Neural progenitor cell (in vitro differentiated cells): Measurements from ENCODE around the gene DSCAML1. TPM values are rescaled to one million over a fixed set of nuclear protein-coding genes. Genes with fewer than 3 reads are reported as not detected.

Source experiments
- DNase-seq: peaks from one replicate; pipeline ENCODE4 v3.0.0-alpha.2; 2016; ENCODE audit warnings: low spot score
- H2AFZ ChIP-seq: fragments of 200-600 bp; sonication (generic); replicated peaks from 2 replicates; pipeline ENCODE4 v1.6.1; 2016; ENCODE audit warnings: antibody characterized with exemption
- H3F3A ChIP-seq: fragments of 200-600 bp; sonication (generic); 2 replicates; pipeline ENCODE4 v1.6.1; 2016; ENCODE audit warnings: antibody characterized with exemption, low read depth
- H3K27ac ChIP-seq: fragments of 200-600 bp; sonication (generic); 2 replicates; pipeline ENCODE4 v1.5.1; 2016; ENCODE audit warnings: mild to moderate bottlenecking
- H3K27me3 ChIP-seq: fragments of 200-600 bp; sonication (generic); 2 replicates; pipeline ENCODE4 v1.6.1; 2016; ENCODE audit warnings: mild to moderate bottlenecking, moderate library complexity
- H3K36me3 ChIP-seq: fragments of 200-600 bp; sonication (generic); 2 replicates; pipeline ENCODE4 v1.5.1; 2016
- H3K4me1 ChIP-seq: fragments of 200-600 bp; sonication (generic); 2 replicates; pipeline ENCODE4 v1.6.1; 2016; ENCODE audit warnings: mixed run types
- H3K4me2 ChIP-seq: fragments of 200-600 bp; sonication (generic); 2 replicates; pipeline ENCODE4 v1.6.1; 2016
- H3K4me3 ChIP-seq: fragments of 200-600 bp; sonication (generic); 2 replicates; pipeline ENCODE4 v1.5.1; 2016
- H3K79me2 ChIP-seq: fragments of 200-600 bp; sonication (generic); 2 replicates; pipeline ENCODE4 v1.6.1; 2016; ENCODE audit warnings: low read depth
- H3K9ac ChIP-seq: fragments of 200-600 bp; sonication (generic); 2 replicates; pipeline ENCODE4 v1.6.1; 2016
- H3K9me3 ChIP-seq: fragments of 200-600 bp; sonication (generic); 2 replicates; pipeline ENCODE4 v1.5.1; 2016; ENCODE audit warnings: low read depth
- H4K20me1 ChIP-seq: fragments of 200-600 bp; sonication (generic); 2 replicates; pipeline ENCODE4 v1.6.1; 2016; ENCODE audit warnings: low read depth
- H3K27ac Mint-ChIP-seq: 3 replicates; pipeline ENCODE4 v1.8.0; 2021; ENCODE audit warnings: mixed read lengths
- H3K27me3 Mint-ChIP-seq: 2 replicates; pipeline ENCODE4 v1.8.0; 2022; ENCODE audit warnings: low read depth, mild to moderate bottlenecking, inconsistent platforms, moderate library complexity, mixed read lengths; ENCODE audit not compliant: insufficient read depth
- H3K36me3 Mint-ChIP-seq: 3 replicates; pipeline ENCODE4 v1.8.0; 2021; ENCODE audit warnings: mixed read lengths
- H3K4me1 Mint-ChIP-seq: 3 replicates; pipeline ENCODE4 v1.8.0; 2021; ENCODE audit warnings: mixed read lengths
- H3K4me3 Mint-ChIP-seq: 3 replicates; pipeline ENCODE4 v1.8.0; 2021; ENCODE audit warnings: mild to moderate bottlenecking, moderate library complexity, mixed read lengths
- H3K9me3 Mint-ChIP-seq: 3 replicates; pipeline ENCODE4 v1.8.0; 2020; ENCODE audit warnings: mixed read lengths
- EZH2 ChIP-seq: fragments of 200-600 bp; sonication (generic); IDR thresholded peaks from 2 replicates; pipeline ENCODE4 v1.6.1; 2017; ENCODE audit warnings: antibody characterized with exemption, mild to moderate bottlenecking, moderate library complexity
- EZH2phosphoT487 ChIP-seq: fragments of 200-600 bp; sonication (generic); IDR thresholded peaks from 2 replicates; pipeline ENCODE4 v1.6.1; 2017; ENCODE audit warnings: antibody characterized with exemption
- total RNA-seq: library from RNA; depleted of rRNA; stranded (reverse); fragments of >200 nt; gene quantifications from 2 replicates; pipeline ENCODE4 v1.2.3, GENCODE V29; 2015; ENCODE audit warnings: low replicate concordance
- TF ChIP-seq, protein P1 (sequence below): fragments of 200-600 bp; sonication (generic); IDR thresholded peaks from 2 replicates; pipeline ENCODE4 v1.5.1; 2017; ENCODE audit warnings: antibody characterized with exemption, mild to moderate bottlenecking

Gene DSCAML1
- total RNA-seq, 1 donor from 2014 or later: 0.06 TPM

DNA sequence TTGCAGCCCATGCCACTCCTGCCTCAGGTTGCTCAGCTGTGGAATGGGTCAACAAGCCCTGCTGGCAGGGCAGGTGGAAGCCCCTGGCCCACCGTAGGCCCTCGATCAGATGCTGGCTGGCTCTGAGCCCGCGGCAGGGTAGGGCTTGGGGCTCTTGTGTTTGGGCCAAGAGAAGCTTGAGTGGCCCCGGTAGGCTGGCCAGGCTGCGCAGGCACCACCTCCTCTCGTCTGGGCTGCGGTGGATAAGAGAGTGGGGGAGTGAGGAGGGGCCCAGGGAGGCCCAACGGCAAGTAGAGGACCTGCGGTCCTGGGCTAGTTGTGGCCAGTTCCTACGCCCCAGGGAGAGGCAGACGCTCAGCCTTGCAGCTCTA is 354.2 kb downstream of the DSCAML1 start:
- Histone ChIP-seq H3K9me3 (no peaks in the 10 kb centered on the region), H3K4me3 (no peak overlapping the region), H3K4me1 (peaks cover 5% of the 10 kb centered on the region), H3K9ac (no peak overlapping the region), H3F3A (peaks cover 4% of the 10 kb centered on the region), H2AFZ (peak overlapping the region; percentile 88), H3K4me2 (peak overlapping the region; percentile 64), H3K27ac (no peak overlapping the region), H3K27me3 (peaks cover 24% of the 10 kb centered on the region), H3K36me3 (no peaks in the 10 kb centered on the region), H4K20me1 (no peaks in the 10 kb centered on the region), H3K79me2 (no peaks in the 10 kb centered on the region)
- DNase-seq: no peak
- H3K4me3 Mint-ChIP-seq: no peak overlapping the region
- peaks cover 38% of the 10 kb centered on the region for H3K4me1 Mint-ChIP-seq
- no peak for TF ChIP-seq EZH2
- TF ChIP-seq EZH2phosphoT487: no peak
- TF ChIP-seq, protein P1, sequence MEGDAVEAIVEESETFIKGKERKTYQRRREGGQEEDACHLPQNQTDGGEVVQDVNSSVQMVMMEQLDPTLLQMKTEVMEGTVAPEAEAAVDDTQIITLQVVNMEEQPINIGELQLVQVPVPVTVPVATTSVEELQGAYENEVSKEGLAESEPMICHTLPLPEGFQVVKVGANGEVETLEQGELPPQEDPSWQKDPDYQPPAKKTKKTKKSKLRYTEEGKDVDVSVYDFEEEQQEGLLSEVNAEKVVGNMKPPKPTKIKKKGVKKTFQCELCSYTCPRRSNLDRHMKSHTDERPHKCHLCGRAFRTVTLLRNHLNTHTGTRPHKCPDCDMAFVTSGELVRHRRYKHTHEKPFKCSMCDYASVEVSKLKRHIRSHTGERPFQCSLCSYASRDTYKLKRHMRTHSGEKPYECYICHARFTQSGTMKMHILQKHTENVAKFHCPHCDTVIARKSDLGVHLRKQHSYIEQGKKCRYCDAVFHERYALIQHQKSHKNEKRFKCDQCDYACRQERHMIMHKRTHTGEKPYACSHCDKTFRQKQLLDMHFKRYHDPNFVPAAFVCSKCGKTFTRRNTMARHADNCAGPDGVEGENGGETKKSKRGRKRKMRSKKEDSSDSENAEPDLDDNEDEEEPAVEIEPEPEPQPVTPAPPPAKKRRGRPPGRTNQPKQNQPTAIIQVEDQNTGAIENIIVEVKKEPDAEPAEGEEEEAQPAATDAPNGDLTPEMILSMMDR: no peak
- peaks cover 35% of the 10 kb centered on the region for H3K27me3 Mint-ChIP-seq
- H3K36me3 Mint-ChIP-seq: no peaks in the 10 kb centered on the region
- no peaks in the 10 kb centered on the region for H3K9me3 Mint-ChIP-seq
- H3K27ac Mint-ChIP-seq: no peak overlapping the region

- Histone ChIP-seq H3K36me3 (no peaks in the 10 kb centered on the region), H3K79me2 (no peaks in the 10 kb centered on the region), H3K27ac (no peak overlapping the region), H3K4me3 (no peak overlapping the region), H3K4me2 (no peak overlapping the region), H3K9ac (no peak overlapping the region), H3F3A (peaks cover 4% of the 10 kb centered on the region), H3K9me3 (no peaks in the 10 kb centered on the region), H3K27me3 (peaks cover 24% of the 10 kb centered on the region), H2AFZ (no peak overlapping the region), H4K20me1 (no peaks in the 10 kb centered on the region), H3K4me1 (peaks cover 5% of the 10 kb centered on the region)
- DNase-seq: no peak
- no peak overlapping the region for H3K27ac Mint-ChIP-seq
- H3K9me3 Mint-ChIP-seq: no peaks in the 10 kb centered on the region
- H3K27me3 Mint-ChIP-seq: peaks cover 35% of the 10 kb centered on the region
- peak overlapping the region; percentile 25 for H3K4me3 Mint-ChIP-seq
- no peaks in the 10 kb centered on the region for H3K36me3 Mint-ChIP-seq
- H3K4me1 Mint-ChIP-seq: peaks cover 38% of the 10 kb centered on the region
- TF ChIP-seq EZH2: no peak
- TF ChIP-seq EZH2phosphoT487: no peak
- TF ChIP-seq, protein P1: no peak
Observed at GRCh38 chr11:117442049-117442868, 354.8 kb downstream of the DSCAML1 start.

GRCh38 chr11:117441146-117441975 is 355.7 kb downstream of the DSCAML1 start:
- H3K9ac ChIP-seq: no peak overlapping the region
- H3K4me1 ChIP-seq: peaks cover 5% of the 10 kb centered on the region
- H3K27me3 Mint-ChIP-seq: peaks cover 30% of the 10 kb centered on the region
- DNase-seq: no peak
- peaks cover 4% of the 10 kb centered on the region for H3F3A ChIP-seq
- no peak overlapping the region for H3K27ac ChIP-seq
- H3K9me3 ChIP-seq: no peaks in the 10 kb centered on the region
- H3K4me1 Mint-ChIP-seq: peaks cover 38% of the 10 kb centered on the region
- no peaks in the 10 kb centered on the region for H3K79me2 ChIP-seq
- H4K20me1 ChIP-seq: no peaks in the 10 kb centered on the region
- TF ChIP-seq, protein P1: no peak
- TF ChIP-seq EZH2: no peak
- TF ChIP-seq EZH2phosphoT487: no peak
- H3K4me3 Mint-ChIP-seq: no peak overlapping the region
- H3K4me2 ChIP-seq: no peak overlapping the region
- H3K27me3 ChIP-seq: peaks cover 24% of the 10 kb centered on the region
- H2AFZ ChIP-seq: no peak overlapping the region
- H3K4me3 ChIP-seq: no peak overlapping the region
- no peaks in the 10 kb centered on the region for H3K36me3 Mint-ChIP-seq
- no peak overlapping the region for H3K27ac Mint-ChIP-seq
- no peaks in the 10 kb centered on the region for H3K9me3 Mint-ChIP-seq
- no peaks in the 10 kb centered on the region for H3K36me3 ChIP-seq
